Loucy (cell line): Measurements from ENCODE around the gene TAGLN3.

Experiments
- EZH2phosphoT487 ChIP-seq: fragments of 200-600 bp; IDR thresholded peaks from 2 replicates; pipeline ENCODE4 v1.6.1; 2018; ENCODE audit warnings: antibody characterized with exemption, mild to moderate bottlenecking, moderate library complexity, borderline replicate concordance
- TF ChIP-seq, protein P1 (sequence below): fragments of 200-600 bp; sonication (generic); conservative IDR thresholded peaks from 2 replicates; pipeline ENCODE4 v1.5.1; 2014; ENCODE audit warnings: mild to moderate bottlenecking, antibody characterized with exemption, low read length

DNA sequence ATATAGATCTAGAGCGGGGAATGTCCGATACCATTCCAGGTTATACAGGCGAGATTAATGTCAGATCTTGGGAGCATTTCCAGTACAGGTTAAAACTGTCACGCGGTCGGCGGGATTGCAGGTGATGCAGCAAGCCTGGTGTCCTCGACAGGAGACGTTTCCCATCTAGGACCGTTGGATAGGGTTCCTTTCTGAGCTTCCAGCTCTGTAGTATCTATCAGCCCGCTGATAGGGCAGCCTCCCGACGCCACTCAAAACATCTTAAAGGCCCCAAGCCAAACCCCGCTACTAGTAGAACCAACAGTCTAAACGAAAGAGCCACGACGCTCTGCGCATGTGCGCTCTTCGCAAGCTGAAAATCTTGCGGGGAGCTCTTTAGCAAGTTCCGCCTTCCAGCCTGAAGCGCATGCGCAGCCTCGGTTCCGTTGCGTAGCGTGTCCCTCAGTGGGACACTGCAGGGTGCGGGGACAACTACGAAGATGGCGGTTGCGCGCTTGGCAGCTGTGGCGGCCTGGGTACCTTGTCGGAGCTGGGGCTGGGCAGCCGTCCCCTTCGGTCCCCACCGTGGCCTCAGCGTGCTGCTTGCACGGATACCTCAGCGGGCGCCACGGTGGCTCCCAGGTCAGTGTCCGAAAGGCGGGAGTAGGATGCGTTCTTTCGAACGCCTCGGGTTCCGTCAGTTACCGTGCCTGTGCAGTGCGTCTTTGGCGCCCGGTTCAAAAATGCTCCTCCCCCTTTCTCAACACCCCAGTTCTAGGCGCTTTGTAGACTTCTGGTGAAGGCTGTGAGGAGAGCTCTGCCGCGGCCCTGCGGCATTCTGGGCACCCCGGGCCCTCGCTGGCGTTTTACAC is 19.9 kb upstream of the TAGLN3 start, which contains the start of gene ABHD10:
- TF ChIP-seq, protein P1, sequence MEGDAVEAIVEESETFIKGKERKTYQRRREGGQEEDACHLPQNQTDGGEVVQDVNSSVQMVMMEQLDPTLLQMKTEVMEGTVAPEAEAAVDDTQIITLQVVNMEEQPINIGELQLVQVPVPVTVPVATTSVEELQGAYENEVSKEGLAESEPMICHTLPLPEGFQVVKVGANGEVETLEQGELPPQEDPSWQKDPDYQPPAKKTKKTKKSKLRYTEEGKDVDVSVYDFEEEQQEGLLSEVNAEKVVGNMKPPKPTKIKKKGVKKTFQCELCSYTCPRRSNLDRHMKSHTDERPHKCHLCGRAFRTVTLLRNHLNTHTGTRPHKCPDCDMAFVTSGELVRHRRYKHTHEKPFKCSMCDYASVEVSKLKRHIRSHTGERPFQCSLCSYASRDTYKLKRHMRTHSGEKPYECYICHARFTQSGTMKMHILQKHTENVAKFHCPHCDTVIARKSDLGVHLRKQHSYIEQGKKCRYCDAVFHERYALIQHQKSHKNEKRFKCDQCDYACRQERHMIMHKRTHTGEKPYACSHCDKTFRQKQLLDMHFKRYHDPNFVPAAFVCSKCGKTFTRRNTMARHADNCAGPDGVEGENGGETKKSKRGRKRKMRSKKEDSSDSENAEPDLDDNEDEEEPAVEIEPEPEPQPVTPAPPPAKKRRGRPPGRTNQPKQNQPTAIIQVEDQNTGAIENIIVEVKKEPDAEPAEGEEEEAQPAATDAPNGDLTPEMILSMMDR = no peak
- TF ChIP-seq EZH2phosphoT487 = no peak
